ENCODE results near the gene LAMC2. TPM values are rescaled to one million over a fixed set of nuclear protein-coding genes. Genes with fewer than 3 reads are reported as not detected.
"Not testable (repeated sequence)": the region's sequence is repeated elsewhere in the genome, so short reads cannot be mapped to it uniquely, and the experiment has no call there.

The LAMC2 gene
- polyA plus RNA-seq, 3 donors, result not detected

DNA sequence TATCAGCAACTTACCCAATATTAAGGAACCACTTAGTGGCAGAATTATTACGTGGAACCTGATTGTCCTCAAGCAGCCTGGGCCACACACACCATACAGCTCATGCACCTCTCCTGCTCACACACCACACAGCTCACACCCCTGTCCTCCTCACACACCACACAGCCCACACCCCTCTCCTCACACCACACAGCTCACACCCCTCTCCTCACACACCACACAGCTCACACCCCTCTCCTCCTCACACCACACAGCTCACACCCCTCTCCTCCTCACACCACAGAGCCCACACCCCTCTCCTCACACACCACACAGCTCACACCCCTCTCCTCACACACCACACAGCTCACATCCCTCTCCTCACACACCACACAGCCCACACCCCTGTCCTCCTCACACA, 36.8 kb upstream of the LAMC2 start:
- Mint-ChIP-seq H3K4me3 (no peak overlapping the region), H3K27me3 (ENCODE audit: low read depth in 3 of 3) (peaks cover 6 to 12% (median 10%) of the 10 kb centered on the region in 3 donors), H3K4me1 (no peaks in the 10 kb centered on the region), H3K9me3 (peaks cover 0 to 1% (median 0%) of the 10 kb centered on the region in 7 donors), H3K36me3 (no peaks in the 10 kb centered on the region), H3K27ac (no peak overlapping the region)
- Histone ChIP-seq H3K79me2 (ENCODE audit: insufficient read depth, low read length) (no peaks in the 10 kb centered on the region), H3K27me3 (ENCODE audit: control insufficient read depth in 2 of 2, insufficient read depth in 2 of 2, low read length in 2 of 2) (no peaks in the 10 kb centered on the region), H2AFZ (ENCODE audit: insufficient read depth, low read depth, low read length, poor library complexity, severe bottlenecking) (no peak overlapping the region), H3K36me3 (replicated peaks in 1 of 2; ENCODE audit: control insufficient read depth in 1 of 2, insufficient read depth in 2 of 2, low read length in 2 of 2) (no peaks in the 10 kb centered on the region), H3K9me3 (replicated peaks in 1 of 2; ENCODE audit: control insufficient read depth in 1 of 2, insufficient read depth in 1 of 2, low read length in 2 of 2) (no peaks in the 10 kb centered on the region), H3K4me1 (ENCODE audit: control insufficient read depth in 1 of 2, insufficient read depth in 2 of 2, low read length in 2 of 2) (no peaks in the 10 kb centered on the region), H3K4me3 (replicated peaks in 1 of 3; ENCODE audit: low read depth in 2 of 3, low read length in 3 of 3) (no peak overlapping the region), H3K4me2 (replicated peaks; ENCODE audit: extremely low read depth, low read length, poor library complexity, severe bottlenecking) (no peak overlapping the region), H3K27ac (ENCODE audit: low read depth in 1 of 2, low read length in 2 of 2) (no peak overlapping the region), H4K20me1 (ENCODE audit: insufficient read depth, low read length) (no peaks in the 10 kb centered on the region), H3K9ac (ENCODE audit: insufficient read depth, low read length, poor library complexity, severe bottlenecking) (no peak overlapping the region)
- 100% methylated on average over 1 of the region's 1 CpG for WGBS (ENCODE audit: insufficient coverage)
- intact Hi-C loops (cut with micrococcal nuclease), result no loop called here
- TF ChIP-seq CTCF (IDR thresholded peaks at IDR 0.05), result no peak
- no peak for DNase-seq

- H3K9ac ChIP-seq (ENCODE audit: insufficient read depth, low read length, poor library complexity, severe bottlenecking); H3K27me3 ChIP-seq (ENCODE audit: control insufficient read depth in 2 of 2, insufficient read depth in 2 of 2, low read length in 2 of 2); H2AFZ ChIP-seq (ENCODE audit: insufficient read depth, low read depth, low read length, poor library complexity, severe bottlenecking); H3K4me1 ChIP-seq (ENCODE audit: control insufficient read depth in 1 of 2, insufficient read depth in 2 of 2, low read length in 2 of 2); H3K4me3 ChIP-seq (replicated peaks in 1 of 3; ENCODE audit: low read depth in 2 of 3, low read length in 3 of 3); H3K36me3 Mint-ChIP-seq; H3K9me3 Mint-ChIP-seq; H3K4me2 ChIP-seq (replicated peaks; ENCODE audit: extremely low read depth, low read length, poor library complexity, severe bottlenecking); H3K79me2 ChIP-seq (ENCODE audit: insufficient read depth, low read length); H3K4me1 Mint-ChIP-seq; H3K36me3 ChIP-seq (replicated peaks in 1 of 2; ENCODE audit: control insufficient read depth in 1 of 2, insufficient read depth in 2 of 2, low read length in 2 of 2); DNase-seq; H3K27ac ChIP-seq (ENCODE audit: low read depth in 1 of 2, low read length in 2 of 2); H3K27ac Mint-ChIP-seq; intact Hi-C loops (cut with micrococcal nuclease); H3K4me3 Mint-ChIP-seq; H4K20me1 ChIP-seq (ENCODE audit: insufficient read depth, low read length); H3K9me3 ChIP-seq (replicated peaks in 1 of 2; ENCODE audit: control insufficient read depth in 1 of 2, insufficient read depth in 1 of 2, low read length in 2 of 2): not testable (repeated sequence)
- no CpG with 5 or more reads among the region's 1 CpG for WGBS (ENCODE audit: insufficient coverage)
- H3K27me3 Mint-ChIP-seq (ENCODE audit: low read depth in 3 of 3), result peaks cover 5 to 13% (median 6%) of the 10 kb centered on the region in 3 donors
Measured at GRCh38 chr1:183150032-183150431, 36.0 kb upstream of the LAMC2 start.
